Measurements from ENCODE around the gene TOPAZ1.
A peak's percentile ranks its signal among the peaks of the same experiment; 100 is the strongest.

Gene TOPAZ1

GRCh38 chr3:44326019-44326418 lies 84.3 kb downstream of the TOPAZ1 start:
- no peak for DNase-seq (ENCODE audit: low spot score)
- no peak for TF ChIP-seq CTCF (IDR thresholded peaks at IDR 0.05; ENCODE audit: extremely low read depth, missing control alignments)

- DNase-seq (ENCODE audit: low spot score) = no peak
- no peak for TF ChIP-seq CTCF (IDR thresholded peaks at IDR 0.05; ENCODE audit: extremely low read depth, missing control alignments)
These were observed 84.8 kb downstream of the TOPAZ1 start for GRCh38 chr3:44326515-44326914.

GRCh38 chr3:44329946-44330345 lies 88.3 kb downstream of the TOPAZ1 start:
- TF ChIP-seq CTCF (IDR thresholded peaks at IDR 0.05; ENCODE audit: extremely low read depth, missing control alignments) = no peak
- no peak for DNase-seq (ENCODE audit: low spot score)

GRCh38 chr3:44330444-44330843 lies 88.8 kb downstream of the TOPAZ1 start:
- DNase-seq (ENCODE audit: low spot score) = no peak
- no peak for TF ChIP-seq CTCF (IDR thresholded peaks at IDR 0.05; ENCODE audit: extremely low read depth, missing control alignments)

- no peak for DNase-seq (ENCODE audit: low spot score)
- no peak for TF ChIP-seq CTCF (IDR thresholded peaks at IDR 0.05; ENCODE audit: extremely low read depth, missing control alignments)
These were observed 92.6 kb downstream of the TOPAZ1 start for GRCh38 chr3:44334326-44334725.

GRCh38 chr3:44337248-44337785 lies 95.6 kb downstream of the TOPAZ1 start:
- DNase-seq (ENCODE audit: low spot score) = no peak
- TF ChIP-seq CTCF (IDR thresholded peaks at IDR 0.05; ENCODE audit: extremely low read depth, missing control alignments) = no peak

- DNase-seq (ENCODE audit: low spot score) = peak; percentile 98
- TF ChIP-seq CTCF (IDR thresholded peaks at IDR 0.05; ENCODE audit: extremely low read depth, missing control alignments) = no peak
These were observed 96.5 kb downstream of the TOPAZ1 start, which contains the start of gene TCAIM for GRCh38 chr3:44338010-44338827. TCAIM (plus strand) TSS chr3:44338766; CDS start chr3:44354783, 16,017 bp downstream.
